ENCODE data around the gene SRSF8.
"Not testable (repeated sequence)": the region's sequence is repeated elsewhere in the genome, so short reads cannot be mapped to it uniquely, and the experiment has no call there.

The SRSF8 gene

DNA sequence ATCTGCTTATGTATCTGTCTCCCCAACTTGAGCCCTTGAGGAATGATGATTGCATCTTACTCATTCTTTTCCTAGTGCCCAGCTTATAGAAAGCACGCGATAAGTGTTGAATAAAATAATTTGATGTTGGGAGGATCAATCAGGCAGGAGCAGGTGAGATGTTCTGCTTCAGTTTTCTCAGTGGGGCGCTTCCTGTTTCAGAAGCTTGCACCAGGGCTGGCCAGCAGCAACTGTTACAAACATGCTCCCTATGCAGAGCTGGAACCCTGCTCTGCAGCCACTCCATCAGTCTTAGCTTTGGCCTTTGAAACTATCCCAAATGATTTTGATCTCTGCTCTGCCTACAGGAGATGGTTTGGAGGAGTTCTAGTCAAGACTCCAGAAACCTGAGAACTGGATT, 26.8 kb downstream of the SRSF8 start:
- DNase-seq (ENCODE audit: low spot score) = no peak
- no peak for FAIRE-seq

DNA sequence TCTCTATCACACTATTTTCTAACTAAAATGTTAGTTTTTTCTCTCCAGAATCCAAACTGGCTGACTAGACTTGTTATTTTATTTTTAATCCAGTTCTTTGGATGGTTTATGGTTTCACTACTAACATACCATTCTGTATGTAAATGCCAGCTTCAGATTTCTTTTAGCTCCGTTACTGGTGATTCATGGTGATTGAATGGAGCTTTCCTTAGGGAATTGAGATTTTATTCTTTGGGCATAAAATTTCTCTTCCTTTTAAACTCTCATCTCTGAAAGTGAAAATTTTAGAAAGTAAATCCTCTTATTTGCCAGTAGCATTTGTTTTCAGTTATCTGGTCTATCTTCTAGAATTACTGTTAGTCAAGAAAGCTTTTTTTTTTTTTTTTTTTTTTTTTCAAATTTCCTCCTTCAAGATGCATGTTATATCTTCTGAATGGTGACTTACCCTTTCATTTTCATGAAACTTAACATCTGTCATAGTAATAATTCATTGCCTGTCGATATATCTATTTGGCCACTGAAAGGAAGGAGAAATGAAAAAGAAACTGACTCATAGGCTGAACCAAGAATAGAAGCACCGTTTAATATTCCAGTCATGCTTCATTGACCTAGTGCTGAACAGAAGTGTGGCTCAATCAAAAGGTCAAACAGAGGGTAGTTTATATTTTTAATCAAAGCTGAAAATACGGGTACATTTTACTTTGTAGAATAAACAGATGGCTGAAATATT, 29.3 kb downstream of the SRSF8 start:
- FAIRE-seq = peak; percentile 60
- peak; percentile 10 for DNase-seq (ENCODE audit: low spot score)

DNA sequence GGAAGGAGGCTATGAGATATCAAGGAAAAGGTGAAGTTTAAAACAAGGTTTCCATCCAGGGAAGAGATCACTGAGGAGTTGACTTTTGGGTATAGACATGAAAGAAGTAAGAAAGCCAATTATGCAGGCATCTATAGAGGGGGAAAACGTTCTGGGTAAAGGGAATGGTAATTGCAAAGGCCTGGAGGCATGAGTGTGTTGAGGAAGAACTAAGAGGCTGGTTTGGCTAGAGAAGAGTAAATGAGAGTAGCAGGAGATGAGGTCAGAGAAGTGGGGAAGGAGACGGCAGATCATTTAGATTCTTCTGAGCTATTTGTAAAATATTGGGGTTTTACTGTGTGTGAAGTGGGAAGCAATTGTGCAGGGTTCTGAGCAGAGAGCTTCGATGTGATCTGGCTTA, 30.5 kb downstream of the SRSF8 start:
- DNase-seq (ENCODE audit: low spot score) (no peak), FAIRE-seq (no peak)

DNA sequence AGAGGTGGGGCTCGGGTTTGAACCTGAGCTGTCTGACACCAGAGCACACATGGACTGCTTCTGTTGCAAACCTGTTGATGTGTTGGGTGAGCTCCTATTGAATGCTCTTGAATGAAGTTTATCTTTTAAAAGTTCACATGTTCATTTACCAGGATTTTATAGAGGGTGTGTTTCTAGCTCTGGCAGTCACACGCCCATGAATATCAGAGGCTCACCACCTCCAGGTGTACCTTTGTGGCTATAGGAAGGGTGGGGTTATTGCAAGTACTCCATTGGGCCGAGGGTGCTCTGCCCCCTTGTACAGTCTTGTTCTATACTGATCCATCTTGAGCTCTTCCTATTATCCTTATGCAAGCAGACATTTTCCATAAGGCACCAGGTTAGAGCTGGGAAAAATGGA, 32.1 kb downstream of the SRSF8 start:
- DNase-seq (ENCODE audit: low spot score) = no peak
- FAIRE-seq = no peak

DNA sequence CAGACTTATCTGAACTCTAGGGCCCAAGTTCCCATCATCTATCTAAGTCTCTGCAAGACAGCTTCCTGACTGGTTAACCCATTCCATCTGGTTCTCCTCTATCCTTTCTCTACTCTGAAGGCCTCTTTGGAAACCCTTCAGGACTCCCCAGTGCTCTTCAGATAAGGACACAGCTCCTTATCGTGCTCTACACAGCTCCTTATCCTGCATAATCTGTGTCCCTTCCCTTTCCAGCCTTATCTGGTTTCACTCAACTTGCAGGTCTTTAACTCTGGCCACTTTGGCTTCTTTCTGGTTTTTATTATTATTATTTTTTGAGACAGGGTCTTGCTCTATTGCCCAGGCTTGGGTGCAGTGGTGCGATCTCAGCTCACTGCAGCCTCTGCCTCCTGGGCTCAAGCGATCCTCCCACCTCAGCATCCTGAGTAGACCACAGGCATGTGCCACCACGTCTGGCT, 33.5 kb downstream of the SRSF8 start:
- FAIRE-seq (no peak), DNase-seq (ENCODE audit: low spot score) (no peak)

DNA sequence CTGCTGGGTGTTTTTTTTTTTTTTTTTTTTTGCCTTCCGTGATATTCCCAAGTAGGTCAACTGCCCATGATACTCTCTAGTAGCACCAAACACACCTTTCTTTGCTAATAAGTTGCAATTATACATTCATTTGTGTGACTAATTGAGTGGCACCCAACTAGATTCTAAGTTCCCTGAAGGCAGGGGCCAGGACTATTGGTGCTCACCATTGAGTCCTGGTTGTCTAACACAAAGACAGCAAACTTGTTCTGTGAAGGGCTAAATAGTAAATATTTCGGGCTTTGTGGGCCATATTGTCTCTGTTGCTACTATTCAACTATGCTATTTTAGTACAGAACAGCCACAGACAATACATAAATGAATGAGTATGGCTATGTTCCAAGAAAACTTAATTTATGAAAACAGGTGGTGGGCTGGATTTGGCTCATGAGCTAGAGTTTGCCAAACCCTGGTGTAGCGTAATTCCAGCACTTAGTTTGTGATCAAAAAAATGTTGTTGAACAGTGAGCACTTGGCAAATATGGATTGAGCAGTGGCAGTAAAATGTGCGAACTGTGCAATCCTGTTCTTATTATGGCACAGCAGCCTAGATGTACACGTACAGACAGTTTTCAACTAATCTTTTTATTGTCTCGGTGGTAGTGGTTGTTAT, 34.3 kb downstream of the SRSF8 start:
- FAIRE-seq (no peak), DNase-seq (ENCODE audit: low spot score) (no peak)

DNA sequence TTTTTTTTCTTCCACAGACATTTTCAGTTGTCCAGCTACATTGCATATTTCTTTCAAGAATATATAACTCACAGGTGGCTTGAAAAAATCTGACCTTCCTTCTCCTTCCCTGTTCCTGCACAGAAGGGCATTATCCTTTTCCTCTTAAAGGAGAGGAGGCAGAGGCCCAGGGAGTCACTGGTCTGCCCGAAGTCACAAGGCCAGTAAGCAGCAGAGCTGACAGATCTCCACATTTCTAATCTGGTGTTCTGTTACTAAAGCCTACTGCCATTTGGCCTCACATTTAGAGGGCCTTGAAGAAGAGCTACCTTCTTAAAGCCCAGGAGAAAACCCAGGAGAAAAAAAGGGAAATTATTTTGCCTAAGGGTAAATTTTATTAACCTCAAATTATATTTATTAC, 35.2 kb downstream of the SRSF8 start:
- FAIRE-seq = no peak
- DNase-seq (ENCODE audit: low spot score) = no peak

DNA sequence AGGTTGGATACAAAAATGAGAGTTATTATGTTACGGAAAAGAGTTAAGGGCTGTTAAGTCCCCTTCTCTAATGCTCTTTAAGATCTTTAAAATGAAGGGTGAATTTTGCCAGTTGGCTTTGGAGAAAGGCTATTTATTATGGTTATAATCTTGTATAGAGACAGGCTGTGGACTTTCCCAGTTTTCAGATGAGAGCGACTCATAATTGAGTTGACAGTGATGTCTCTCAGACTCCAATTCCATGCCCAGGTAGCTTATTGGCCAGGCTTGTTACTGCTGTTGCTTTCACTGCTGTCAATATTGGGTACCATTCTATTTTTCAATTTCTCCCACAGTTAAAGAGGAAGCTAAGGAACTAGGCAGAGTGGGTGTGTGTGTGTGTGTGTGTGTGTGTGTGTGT, 36.0 kb downstream of the SRSF8 start:
- FAIRE-seq (no peak), DNase-seq (ENCODE audit: low spot score) (no peak)

DNA sequence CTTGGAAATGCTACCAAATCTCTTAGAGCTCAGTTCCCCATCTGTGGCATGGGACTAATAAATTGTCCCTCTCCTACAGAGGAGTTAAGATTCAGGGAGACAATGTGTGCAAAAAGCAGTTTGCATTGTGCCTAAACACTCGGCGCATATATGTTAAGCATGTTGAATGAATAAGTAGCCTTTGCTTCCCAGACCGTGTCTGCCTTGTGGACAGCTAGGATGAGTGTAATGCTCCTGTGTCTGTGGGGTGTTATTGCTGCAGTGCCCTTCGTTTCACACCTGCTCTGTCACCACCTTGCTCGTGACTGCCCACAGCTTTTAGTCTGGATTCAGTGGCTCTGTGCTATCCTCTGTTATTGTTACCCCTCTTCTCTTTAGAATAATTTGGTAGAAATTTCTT, 37.0 kb downstream of the SRSF8 start:
- FAIRE-seq (no peak), DNase-seq (ENCODE audit: low spot score) (no peak)

DNA sequence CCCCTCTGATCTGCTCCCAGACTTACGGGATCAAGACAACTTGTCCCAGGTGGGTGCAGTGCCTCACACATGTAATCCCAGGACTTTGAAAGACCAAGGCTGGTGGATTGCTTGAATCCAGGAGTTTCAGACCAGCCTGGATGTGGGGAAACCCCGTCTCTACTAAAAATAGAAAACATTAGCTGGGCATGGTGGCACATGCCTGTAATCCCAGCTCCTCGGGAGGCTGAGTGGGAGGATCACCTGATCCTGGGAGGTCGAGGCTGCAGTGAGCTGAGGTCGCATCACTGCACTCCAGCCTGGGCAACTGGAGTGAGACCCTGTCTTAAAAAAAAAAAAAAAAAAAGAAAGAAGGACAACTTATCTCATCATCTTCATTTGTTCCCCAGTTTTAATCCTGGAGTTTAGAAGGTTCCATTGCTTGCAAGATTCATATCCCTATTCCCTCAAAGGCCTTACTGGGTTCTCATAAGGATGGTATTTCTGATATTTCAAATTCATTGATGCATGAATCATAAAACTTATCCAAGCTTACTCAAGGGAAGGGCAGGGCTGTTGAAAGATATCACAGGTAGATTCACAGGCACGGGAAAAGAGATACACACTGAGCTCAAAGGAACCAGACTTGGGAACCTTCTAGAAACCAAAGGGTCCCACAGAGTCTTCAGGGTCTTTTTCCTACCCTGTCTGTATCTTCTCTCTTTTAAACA, 37.6 kb downstream of the SRSF8 start:
- FAIRE-seq (no peak), DNase-seq (ENCODE audit: low spot score) (no peak)

DNA sequence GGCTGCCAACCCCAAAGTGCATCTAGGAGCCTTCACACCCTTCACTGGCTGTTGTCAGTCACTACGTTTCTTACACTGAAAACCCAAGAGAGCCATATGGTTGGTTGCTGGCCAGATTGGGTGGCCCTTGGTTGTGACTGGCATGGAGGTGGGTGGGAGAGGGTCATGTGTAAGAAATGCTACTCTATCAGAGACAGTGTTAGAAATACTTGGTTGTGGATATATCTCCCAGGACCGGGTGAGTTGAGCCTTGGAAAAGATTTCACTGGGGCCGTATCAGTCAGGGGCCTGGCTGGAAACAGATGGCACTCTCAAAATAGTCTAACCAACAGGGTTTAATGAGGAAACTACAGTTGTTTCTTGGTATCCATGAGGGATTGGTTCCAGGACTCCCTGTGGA, 38.1 kb downstream of the SRSF8 start:
- no peak for DNase-seq (ENCODE audit: low spot score)
- FAIRE-seq = no peak

DNA sequence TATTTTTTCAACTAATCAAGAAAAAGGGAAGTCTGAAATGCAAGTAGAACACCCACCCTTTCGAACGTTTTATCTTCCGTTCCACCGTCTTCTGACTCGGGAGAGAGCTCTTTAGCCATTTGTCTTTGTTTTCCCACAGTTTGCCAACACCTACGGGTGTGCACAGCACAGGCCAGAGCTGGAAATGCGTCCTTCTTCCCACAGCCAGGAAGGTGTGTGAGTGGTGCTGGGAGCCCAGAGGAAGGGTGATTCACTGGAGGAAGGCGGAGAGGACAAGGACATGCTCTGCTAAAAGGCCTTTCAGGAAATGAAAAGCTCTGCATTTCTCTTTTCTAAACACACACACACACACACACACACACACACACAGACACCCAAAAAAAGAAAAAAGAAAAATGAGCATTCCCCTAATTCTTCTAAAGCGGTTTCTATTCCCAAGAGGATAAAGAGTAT, 41.5 kb downstream of the SRSF8 start:
- FAIRE-seq = no peak
- DNase-seq (ENCODE audit: low spot score) = no peak

DNA sequence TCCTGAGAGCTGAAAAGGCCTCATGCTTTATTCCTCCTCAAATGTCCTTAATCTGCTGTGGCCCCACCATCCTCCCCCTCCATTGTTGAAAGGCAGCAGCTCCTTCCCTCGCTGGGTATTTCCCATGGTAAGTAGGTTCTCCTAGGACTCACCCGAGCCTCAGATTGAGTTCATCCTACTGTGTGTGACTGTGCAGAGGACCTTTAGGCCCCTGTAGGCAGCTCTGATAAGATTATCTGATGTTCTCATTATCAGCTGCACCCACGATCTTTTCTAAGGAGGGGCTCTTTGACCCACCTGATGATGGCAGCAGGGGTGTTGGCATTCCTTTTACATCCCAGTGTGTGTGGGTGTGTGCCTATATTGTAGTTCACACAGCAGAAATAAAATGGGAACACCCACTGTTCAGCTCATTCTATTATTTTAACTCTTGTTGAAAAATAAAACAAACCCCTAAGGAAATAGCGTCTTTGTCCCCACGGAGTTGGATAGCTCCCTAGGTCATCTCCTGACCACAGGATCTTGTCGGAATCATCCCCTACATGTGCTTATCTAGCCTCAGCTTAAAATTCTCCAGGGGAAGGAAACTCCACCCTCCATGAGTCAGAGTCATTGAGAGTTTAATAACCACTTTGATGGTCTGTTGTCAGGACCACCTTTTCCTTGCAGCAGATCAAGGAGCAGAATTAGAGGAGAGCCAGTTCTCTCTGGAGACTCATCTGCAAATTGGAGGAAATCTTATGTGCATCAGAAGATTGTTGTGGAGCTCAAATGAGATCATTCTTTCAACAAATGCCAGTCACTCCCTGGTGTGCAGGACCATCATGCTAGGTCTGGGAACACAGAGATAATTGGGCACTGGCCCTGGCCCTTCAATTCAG, 42.2 kb downstream of the SRSF8 start:
- no peak for DNase-seq (ENCODE audit: low spot score)

DNA sequence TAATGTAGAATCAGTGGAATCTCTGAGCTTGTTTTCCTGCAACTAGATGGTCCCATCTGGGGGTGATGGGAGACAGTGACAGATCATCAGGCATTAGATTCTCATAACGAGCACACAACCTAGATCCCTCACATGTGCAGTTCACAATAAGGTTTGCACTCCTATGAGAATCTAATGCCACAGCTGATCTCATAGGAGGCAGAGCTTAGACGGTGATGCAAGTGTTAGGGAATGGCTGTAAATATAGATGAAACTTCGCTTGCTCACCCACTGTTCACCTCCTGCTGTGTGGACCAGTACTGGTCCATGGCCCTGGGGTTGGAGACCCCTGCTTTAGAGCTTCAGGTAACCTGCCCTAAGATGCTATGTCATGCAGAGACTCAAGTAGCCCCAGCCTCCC, 44.8 kb downstream of the SRSF8 start:
- DNase-seq (ENCODE audit: low spot score); FAIRE-seq: not testable (repeated sequence)

More for the DNA sequence above, 42.2 kb downstream of the SRSF8 start:
- no peak for FAIRE-seq

DNA sequence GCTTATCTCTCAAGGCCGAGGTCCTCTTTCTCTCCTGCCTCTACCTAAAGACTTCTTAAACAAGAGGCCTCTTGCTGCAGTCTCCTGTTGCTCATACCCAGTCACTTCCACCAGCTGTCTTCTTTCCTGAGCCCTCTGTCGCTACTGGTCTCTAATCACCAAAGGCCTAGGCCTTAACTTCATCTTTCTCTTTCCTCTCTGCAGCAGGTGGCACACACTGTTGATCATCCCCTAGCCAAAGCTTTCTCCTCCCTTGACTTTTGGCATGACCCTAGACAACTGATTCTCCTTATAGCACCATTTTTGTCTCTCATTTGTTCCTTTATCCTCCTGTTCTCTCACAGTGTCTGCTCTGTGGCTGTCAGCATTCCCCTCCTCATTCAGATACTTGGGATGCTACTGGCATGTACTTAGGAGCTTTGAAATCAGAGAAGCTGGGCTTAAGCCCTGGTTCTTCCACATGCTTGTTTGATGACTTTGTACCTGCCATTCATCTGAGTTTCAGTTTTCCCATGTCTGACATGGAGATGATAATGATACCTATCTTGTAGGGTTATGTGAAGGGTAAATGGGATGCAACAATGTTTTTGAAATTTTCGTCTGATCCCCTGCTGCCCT, 45.3 kb downstream of the SRSF8 start:
- FAIRE-seq (no peak), DNase-seq (ENCODE audit: low spot score) (no peak)

DNA sequence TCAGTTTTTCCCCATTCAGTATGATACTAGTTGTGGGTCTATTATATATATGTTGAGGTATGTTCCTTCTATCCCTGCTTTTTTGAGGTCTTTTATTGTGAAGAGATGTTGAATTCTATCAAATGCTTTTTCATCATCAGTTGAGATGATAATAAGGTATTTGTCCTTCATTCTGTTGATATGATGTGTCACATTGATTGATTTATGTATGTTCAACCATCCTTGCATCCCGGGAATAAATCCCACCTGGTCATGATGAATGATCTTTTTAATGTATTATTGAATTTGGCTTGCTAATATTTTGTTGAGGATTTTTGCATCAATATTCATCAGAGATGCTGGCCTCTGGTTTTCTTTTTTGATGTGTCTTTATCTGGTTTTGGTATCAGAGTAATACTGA, 48.9 kb downstream of the SRSF8 start:
- DNase-seq (ENCODE audit: low spot score) (no peak), FAIRE-seq (no peak)

DNA sequence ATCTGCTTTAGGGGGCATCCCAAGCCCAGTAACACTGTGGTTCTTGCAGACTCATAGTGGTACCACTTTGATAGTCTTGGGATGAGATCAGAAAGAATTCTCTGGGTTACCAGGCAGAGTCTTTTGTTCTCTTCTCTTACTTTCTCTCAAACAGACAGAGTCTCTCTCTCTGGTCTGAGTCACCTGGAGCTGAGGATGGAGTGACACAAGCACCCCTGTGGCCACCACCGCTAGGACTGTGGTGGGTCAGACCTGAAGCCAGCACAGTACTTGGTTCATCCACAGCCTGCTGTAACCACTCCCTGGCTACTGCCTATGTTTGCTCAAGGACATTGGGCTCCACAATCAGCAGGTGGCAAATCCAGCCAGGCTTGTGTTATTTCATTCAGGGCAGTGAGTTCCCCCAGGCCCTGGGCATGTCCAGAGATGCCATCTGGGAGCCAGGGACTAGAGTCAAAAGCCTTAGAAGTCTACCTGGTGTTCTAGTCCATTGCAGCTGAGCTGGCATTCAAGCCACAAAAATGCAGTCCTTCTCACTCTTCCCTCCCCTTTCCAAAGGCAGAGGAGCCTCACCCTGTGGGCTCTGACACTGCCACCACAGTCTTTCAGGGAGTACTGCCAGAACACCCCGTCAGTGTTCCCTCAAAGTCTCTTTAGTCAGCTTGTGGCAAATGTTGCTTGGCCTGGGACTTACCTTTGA, 52.8 kb downstream of the SRSF8 start:
- FAIRE-seq (no peak), DNase-seq (ENCODE audit: low spot score) (no peak)

Measured in RCC 7860 (cell line).